ENCODE results near the gene AGAP1. TPM values are rescaled to one million over a fixed set of nuclear protein-coding genes. Genes with fewer than 3 reads are reported as not detected.

AGAP1 gene
- total and polyA plus RNA-seq, 2 donors (not counting 3 experiments of a cell fraction or from before 2014, with no cell fraction given), result 10.2 to 20.9 TPM

GRCh38 chr2:235563056-235563910 is 69.4 kb downstream of the AGAP1 start:
- Histone ChIP-seq H2AFZ (ENCODE audit: low read depth, low read length) (no peak overlapping the region), H3K27ac (ENCODE audit: insufficient read depth, low read depth, low read length) (no peak overlapping the region), H3K4me1 (ENCODE audit: control insufficient read depth, extremely low read depth, insufficient read depth, low read length) (peaks cover 12% of the 10 kb centered on the region), H3K9me1 (replicated peaks; ENCODE audit: control insufficient read depth, extremely low read depth, insufficient read depth, low read length) (no peaks in the 10 kb centered on the region), H3K9ac (replicated peaks; ENCODE audit: extremely low read depth, insufficient read depth, low read length) (no peak overlapping the region), H3K79me2 (ENCODE audit: control insufficient read depth, insufficient read depth, low read length) (no peaks in the 10 kb centered on the region), H3K36me3 (ENCODE audit: control insufficient read depth in 2 of 2, extremely low read depth in 1 of 2, insufficient read depth in 2 of 2, low read length in 2 of 2) (no peaks in the 10 kb centered on the region), H3K27me3 (ENCODE audit: control insufficient read depth in 2 of 2, insufficient read depth in 2 of 2, low read length in 2 of 2) (no peaks in the 10 kb centered on the region), H4K20me1 (replicated peaks; ENCODE audit: control insufficient read depth, extremely low read depth, insufficient read depth, low read length) (no peaks in the 10 kb centered on the region), H3K4me2 (ENCODE audit: insufficient read depth, low read length) (peak overlapping the region; percentile 12), H3K4me3 (replicated peaks in 1 of 3; ENCODE audit: insufficient read depth in 1 of 3, low read depth in 1 of 3, low read length in 3 of 3) (no peak overlapping the region), H3K9me3 (replicated peaks; ENCODE audit: control insufficient read depth, insufficient read depth, low read length) (no peaks in the 10 kb centered on the region)
- DNase-seq (ENCODE audit: low read depth, low spot score) (peak; percentile 46), FAIRE-seq (peak; percentile 55)
- CTCF ChIA-PET, result interaction anchor here (0.7 to 1.7 kb wide), 7 partner anchors 12 to 682 kb away, joined by 3 to 5 read pairs (median 4); no protein-coding TSS in a partner anchor
- dilution Hi-C loops (cut with MboI; ENCODE audit: extremely low pct_ligation_motif_present, low sequenced_read_pairs) (no loop called here), intact Hi-C loops (cut with micrococcal nuclease) (no loop called here)
- no TSS peak for BruUV-seq (replicated peaks)
- POLR2A ChIA-PET, result no interaction called here
- TF ChIP-seq MYC (IDR thresholded peaks at IDR 0.05; ENCODE audit: low read depth, low read length) (no peak), POLR2AphosphoS5 (IDR thresholded peaks at IDR 0.05; ENCODE audit: insufficient read depth, low read depth, low read length) (no peak), EZH2 (IDR thresholded peaks at IDR 0.05; ENCODE audit: borderline replicate concordance, low read depth, low read length, severe bottlenecking) (no peak), POLR2A (IDR thresholded peaks at IDR 0.05; ENCODE audit: low read depth, low read length) (no peak), FOS (IDR thresholded peaks at IDR 0.05; ENCODE audit: borderline replicate concordance, insufficient read depth, low read length) (no peak), JUN (IDR thresholded peaks at IDR 0.05; ENCODE audit: borderline replicate concordance, insufficient read depth, insufficient read length, low read depth) (no peak), CTCF (IDR thresholded peaks at IDR 0.05; ENCODE audit: extremely low read depth in 1 of 2, insufficient read depth in 1 of 2, low read depth in 1 of 2, low read length in 2 of 2) (no peak), MAX (IDR thresholded peaks at IDR 0.05; ENCODE audit: insufficient read depth, insufficient read length) (no peak), GATA2 (IDR thresholded peaks at IDR 0.05; ENCODE audit: insufficient read depth, insufficient read length, low read depth, low read length) (no peak)

Measured in endothelial cell of umbilical vein (primary cell).